GM10266 (cell line): Measurements from ENCODE around the gene RASGEF1C.

Experiments
- DNase-seq: peaks from one replicate; pipeline ENCODE4 v3.0.0; 2012; ENCODE audit errors: extremely low spot score
- TF ChIP-seq, protein P1 (sequence below): IDR thresholded peaks from 2 replicates; pipeline ENCODE4 v1.5.1; 2012; ENCODE audit warnings: mild to moderate bottlenecking, low read depth; ENCODE audit not compliant: control insufficient read depth, insufficient read depth; ENCODE audit errors: missing control alignments

Gene RASGEF1C

DNA sequence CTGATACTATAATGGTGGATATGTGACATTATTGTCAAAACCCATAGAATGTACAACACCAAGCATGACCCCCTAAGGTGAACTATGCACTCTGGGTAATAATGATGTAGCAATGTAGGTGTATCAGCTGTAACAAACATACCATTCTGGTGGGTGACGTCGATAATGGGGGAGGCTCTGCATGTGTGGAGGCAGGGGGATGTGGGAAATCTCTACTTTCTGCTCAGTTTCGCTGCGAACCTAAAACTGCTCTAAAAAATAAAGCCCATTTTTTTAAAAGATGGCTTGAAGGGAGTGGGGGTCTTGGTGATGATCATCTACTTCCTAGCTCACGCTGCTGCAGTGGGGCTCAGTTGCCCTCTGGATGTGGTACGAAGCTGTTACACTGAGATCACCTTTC, 51.1 kb downstream of the RASGEF1C start:
- TF ChIP-seq, protein P1, sequence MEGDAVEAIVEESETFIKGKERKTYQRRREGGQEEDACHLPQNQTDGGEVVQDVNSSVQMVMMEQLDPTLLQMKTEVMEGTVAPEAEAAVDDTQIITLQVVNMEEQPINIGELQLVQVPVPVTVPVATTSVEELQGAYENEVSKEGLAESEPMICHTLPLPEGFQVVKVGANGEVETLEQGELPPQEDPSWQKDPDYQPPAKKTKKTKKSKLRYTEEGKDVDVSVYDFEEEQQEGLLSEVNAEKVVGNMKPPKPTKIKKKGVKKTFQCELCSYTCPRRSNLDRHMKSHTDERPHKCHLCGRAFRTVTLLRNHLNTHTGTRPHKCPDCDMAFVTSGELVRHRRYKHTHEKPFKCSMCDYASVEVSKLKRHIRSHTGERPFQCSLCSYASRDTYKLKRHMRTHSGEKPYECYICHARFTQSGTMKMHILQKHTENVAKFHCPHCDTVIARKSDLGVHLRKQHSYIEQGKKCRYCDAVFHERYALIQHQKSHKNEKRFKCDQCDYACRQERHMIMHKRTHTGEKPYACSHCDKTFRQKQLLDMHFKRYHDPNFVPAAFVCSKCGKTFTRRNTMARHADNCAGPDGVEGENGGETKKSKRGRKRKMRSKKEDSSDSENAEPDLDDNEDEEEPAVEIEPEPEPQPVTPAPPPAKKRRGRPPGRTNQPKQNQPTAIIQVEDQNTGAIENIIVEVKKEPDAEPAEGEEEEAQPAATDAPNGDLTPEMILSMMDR = no peak
- no peak for DNase-seq

DNA sequence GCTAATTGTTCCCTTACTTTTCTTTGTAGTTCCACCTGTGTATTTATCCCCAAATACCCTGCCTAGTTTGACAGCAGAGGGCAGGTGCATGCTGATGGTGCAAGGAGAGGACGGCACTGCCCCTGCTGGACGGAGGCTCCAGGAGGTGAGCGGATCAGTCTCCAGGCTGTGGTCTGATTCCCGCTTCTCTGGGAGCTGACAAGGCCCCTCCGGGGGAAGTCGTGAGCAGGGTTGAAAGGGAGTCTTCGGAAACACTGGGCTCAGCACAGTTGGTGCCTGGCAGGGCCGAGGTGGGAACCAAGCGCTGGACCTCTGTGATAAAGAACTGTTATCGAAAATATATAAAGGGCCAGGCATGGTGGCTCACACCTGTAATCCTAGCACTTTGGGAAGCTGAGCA, 52.9 kb downstream of the RASGEF1C start:
- no peak for DNase-seq
- TF ChIP-seq, protein P1 = no peak

DNA sequence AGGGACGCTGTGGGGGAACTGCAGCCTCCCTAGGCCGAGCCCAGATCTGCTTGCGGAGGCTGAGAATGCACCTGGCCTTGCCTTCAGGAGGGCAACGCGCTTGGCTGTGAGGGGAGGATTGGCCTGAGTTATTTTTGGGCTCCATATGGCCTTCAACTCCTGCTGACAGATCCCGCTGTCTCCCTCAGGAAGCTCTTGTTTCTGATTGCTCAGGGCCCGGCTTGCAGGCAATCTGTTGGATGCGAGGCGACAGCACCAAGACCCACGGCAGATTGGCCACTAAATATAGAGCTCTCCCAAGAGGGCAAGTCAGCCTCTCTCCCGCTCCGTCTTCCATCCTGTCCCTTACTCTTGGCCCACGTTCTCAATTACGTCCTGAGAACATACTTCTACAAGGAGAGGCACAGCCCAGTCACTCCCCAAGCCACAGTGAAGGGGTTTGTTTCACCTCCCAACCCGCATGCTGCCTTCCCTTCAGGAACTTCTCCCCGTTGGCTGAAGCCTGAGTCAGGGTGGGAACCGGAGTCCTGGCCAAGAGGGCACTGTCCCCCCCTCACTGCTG, 53.6 kb downstream of the RASGEF1C start:
- TF ChIP-seq, protein P1 = no peak
- DNase-seq = no peak

DNA sequence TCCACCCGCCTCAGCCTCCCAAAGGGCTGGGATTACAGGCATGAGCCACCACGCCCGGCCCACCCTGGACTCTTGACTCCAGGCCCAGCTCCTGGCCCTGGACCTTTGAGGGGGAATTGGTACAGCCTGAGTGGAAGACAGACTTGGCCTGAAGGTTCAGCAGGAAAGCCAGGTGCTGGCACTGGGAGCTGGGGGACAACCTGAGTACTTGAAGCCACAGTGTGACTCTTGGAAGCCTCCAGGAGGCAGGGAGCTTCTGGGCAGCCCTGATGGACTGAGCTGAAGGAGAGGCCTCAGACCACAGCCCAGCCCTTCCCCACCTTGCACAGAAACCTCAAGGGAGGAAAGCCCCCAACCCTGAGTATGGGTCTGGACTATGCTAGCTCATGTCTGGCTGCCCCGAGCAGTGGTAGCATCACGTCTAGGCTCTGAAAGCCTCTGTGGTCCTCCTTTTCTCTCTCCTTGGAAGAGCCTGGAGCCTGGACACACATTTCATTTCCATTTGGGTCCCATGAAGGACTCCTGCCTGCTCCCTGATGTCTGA, 54.1 kb downstream of the RASGEF1C start:
- no peak for DNase-seq
- TF ChIP-seq, protein P1 = no peak

DNA sequence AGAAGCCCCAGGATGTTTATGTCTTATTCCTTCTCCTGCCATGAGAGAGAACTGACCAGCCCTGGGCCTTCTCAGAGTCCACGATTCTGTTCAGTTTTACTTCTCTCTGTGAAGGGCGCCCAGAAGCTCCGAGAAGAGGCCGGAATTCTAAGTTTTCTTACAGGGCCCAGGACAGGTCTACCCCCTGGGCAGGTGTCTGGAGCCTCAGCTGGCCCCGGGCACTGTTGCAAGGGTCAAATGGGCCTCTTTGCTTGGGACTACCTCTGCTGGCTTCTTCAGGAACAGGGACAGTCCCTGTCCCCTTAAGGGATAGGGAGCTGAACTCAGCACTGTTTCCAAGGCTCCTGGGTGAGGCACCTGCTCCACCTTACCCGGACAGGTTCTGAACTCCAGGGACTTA, 55.0 kb downstream of the RASGEF1C start:
- no peak for DNase-seq
- TF ChIP-seq, protein P1 = no peak

DNA sequence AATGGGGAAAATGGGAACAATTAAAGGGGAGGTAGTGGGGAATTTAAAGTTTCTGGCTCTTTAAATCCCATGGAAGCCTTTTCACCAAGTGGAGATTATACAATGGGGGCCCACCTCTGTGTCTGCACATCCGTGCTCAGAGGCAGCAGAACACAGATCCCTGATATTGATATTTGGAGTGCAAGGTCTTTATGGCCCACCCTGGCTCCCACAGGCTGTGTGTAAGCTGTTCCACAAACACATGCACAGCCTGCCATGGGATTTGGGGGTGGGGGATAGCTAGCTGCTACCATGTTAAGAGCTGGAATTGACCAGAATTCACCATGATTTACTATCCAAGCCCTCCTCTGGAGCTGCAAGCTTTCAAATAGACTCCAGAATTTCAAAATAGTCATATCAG, 55.9 kb downstream of the RASGEF1C start:
- no peak for DNase-seq
- TF ChIP-seq, protein P1 = no peak

DNA sequence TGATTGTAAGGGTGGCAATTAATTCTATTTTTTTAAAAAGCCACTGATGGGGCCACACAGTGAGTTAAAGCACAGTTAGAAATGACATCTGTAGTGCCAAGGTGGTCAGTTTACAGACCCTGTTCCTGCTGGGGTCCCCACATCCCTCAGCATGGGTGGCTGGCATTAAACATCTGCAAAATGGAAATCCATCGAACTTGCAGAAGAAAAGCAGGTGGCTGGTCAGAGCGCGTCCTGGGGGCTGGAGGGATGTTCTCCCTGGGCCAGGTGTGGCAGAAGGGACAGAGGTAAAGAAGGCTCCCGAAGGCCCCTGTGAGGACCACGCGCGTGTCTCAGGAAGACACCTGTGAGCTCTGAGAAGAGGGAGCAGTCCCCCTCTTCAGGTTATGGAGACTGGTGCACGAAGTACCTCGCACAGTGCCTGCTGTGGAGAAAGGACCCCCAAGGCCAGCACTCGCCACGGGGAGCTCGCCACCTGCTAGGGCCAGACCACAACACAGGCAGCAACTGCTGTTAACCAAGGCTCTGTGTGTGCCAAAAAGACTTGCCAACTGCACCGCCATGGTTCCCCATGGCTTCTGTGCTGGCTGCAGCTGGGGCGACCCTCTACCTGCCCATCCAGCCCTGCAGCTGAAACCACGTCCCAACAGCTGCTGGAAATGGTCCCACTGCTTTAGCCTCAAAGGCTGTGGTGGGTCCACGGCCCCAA, 65.2 kb downstream of the RASGEF1C start:
- TF ChIP-seq, protein P1 = no peak
- DNase-seq = no peak
